H1 (cell line): Measurements from ENCODE around the gene KLF5.

Source experiments
- PHF8 ChIP-seq: fragments of 200-600 bp; sonication (generic); conservative IDR thresholded peaks from 2 replicates; pipeline ENCODE4 v1.7.1; 2012; ENCODE audit warnings: low read depth, mild to moderate bottlenecking, inconsistent platforms, low read length, moderate library complexity
- POLR2A ChIP-seq, 2 experiments: IDR thresholded peaks; 1 replicate in 1 of 2; 2 replicates in 1 of 2; pipeline ENCODE4 v1.6.1; 2011; ENCODE audit warnings: low read depth in 2 of 2, low read length in 2 of 2, mild to moderate bottlenecking in 2 of 2; ENCODE audit errors: control extremely low read depth in 1 of 2
- SRF ChIP-seq: IDR thresholded peaks from 2 replicates; pipeline ENCODE4 v1.6.1; 2011; ENCODE audit warnings: mild to moderate bottlenecking, low read depth, low read length, moderate library complexity
- TF ChIP-seq, protein P1 (sequence below), 3 experiments: IDR thresholded peaks; 1 replicate in 2 of 3; 2 replicates in 1 of 3; pipeline versions ENCODE4 v1.5.1 to v1.6.1; 2011; ENCODE audit warnings: low read length in 3 of 3, mild to moderate bottlenecking in 3 of 3, inconsistent platforms in 2 of 3, low read depth in 1 of 3, moderate library complexity in 1 of 3; ENCODE audit not compliant: insufficient read depth in 1 of 3; ENCODE audit errors: control extremely low read depth in 1 of 3

DNA sequence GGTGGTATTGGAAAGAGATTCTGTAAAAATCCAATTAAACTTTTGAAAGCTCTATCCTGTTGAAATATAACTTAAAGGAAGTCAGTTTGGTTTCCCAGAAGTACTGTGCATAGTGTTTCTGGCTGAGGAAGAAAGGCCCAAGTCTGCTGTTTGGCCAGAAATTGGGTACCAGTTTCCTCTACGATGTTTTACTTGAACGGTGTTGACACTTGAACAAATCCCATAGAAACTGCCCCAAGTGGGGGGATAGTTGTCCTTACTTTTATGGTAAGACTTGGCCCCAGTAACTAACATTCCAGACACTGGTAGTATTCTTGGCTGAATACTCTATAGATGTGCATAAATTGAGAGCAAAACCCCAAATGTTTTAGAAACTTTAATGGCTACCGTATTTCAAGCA lies 14.2 kb downstream of the KLF5 start:
- TF ChIP-seq POLR2A (IDR thresholded peaks at IDR 0.05; ENCODE audit: control extremely low read depth in 1 of 2, low read depth in 2 of 2, low read length in 2 of 2) (no peak), SRF (no peak), PHF8 (no peak)
- TF ChIP-seq, protein P1, sequence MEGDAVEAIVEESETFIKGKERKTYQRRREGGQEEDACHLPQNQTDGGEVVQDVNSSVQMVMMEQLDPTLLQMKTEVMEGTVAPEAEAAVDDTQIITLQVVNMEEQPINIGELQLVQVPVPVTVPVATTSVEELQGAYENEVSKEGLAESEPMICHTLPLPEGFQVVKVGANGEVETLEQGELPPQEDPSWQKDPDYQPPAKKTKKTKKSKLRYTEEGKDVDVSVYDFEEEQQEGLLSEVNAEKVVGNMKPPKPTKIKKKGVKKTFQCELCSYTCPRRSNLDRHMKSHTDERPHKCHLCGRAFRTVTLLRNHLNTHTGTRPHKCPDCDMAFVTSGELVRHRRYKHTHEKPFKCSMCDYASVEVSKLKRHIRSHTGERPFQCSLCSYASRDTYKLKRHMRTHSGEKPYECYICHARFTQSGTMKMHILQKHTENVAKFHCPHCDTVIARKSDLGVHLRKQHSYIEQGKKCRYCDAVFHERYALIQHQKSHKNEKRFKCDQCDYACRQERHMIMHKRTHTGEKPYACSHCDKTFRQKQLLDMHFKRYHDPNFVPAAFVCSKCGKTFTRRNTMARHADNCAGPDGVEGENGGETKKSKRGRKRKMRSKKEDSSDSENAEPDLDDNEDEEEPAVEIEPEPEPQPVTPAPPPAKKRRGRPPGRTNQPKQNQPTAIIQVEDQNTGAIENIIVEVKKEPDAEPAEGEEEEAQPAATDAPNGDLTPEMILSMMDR (IDR thresholded peaks at IDR 0.05; ENCODE audit: control extremely low read depth in 1 of 3, insufficient read depth in 1 of 3, low read depth in 1 of 3, low read length in 3 of 3) = no peak
